ENCODE data around the gene TNRC18. TPM values are rescaled to one million over a fixed set of nuclear protein-coding genes. Genes with fewer than 3 reads are reported as not detected.

TNRC18 gene
- polyA plus RNA-seq, 4 donors: 5.4 to 89.8 (median 29.2) TPM

- H3K4me1 ChIP-seq (ENCODE audit: control insufficient read depth in 3 of 3, insufficient read depth in 2 of 3, low read depth in 1 of 3, low read length in 2 of 3): peaks cover 0 to 4% (median 0%) of the 10 kb centered on the region in 3 donors
- H3K27me3 ChIP-seq (ENCODE audit: control insufficient read depth in 3 of 3, insufficient read depth in 3 of 3, low read length in 3 of 3): peaks cover 0 to 24% (median 0%) of the 10 kb centered on the region in 3 donors
- WGBS, 3 donors: 75 to 85% (median 84%) methylated on average over 6 of the region's 6 CpGs
- H3K9me3 ChIP-seq (ENCODE audit: control insufficient read depth in 2 of 2, insufficient read depth in 1 of 2, low read depth in 1 of 2, low read length in 1 of 2): peaks cover 0 to 6% of the 10 kb centered on the region in 2 donors
- H3K36me3 ChIP-seq (ENCODE audit: control insufficient read depth in 3 of 3, insufficient read depth in 2 of 3, low read depth in 1 of 3, low read length in 3 of 3): no peaks in the 10 kb centered on the region
- DNase-seq (no peak), FAIRE-seq (no peak)
- no peak overlapping the region for H3K27ac ChIP-seq (ENCODE audit: low read depth in 1 of 3, low read length in 2 of 3)
- no peak overlapping the region for H3K4me3 ChIP-seq (ENCODE audit: low read depth in 1 of 3, low read length in 3 of 3)
Measured at GRCh38 chr7:5455175-5455574, 31.5 kb upstream of the TNRC18 start.

- Histone ChIP-seq H3K4me3 (ENCODE audit: low read depth in 1 of 3, low read length in 3 of 3) (no peak overlapping the region), H3K9me3 (ENCODE audit: control insufficient read depth in 2 of 2, insufficient read depth in 1 of 2, low read depth in 1 of 2, low read length in 1 of 2) (peaks cover 0 to 6% of the 10 kb centered on the region in 2 donors), H3K36me3 (ENCODE audit: control insufficient read depth in 3 of 3, insufficient read depth in 2 of 3, low read depth in 1 of 3, low read length in 3 of 3) (no peaks in the 10 kb centered on the region), H3K27ac (ENCODE audit: low read depth in 1 of 3, low read length in 2 of 3) (no peak overlapping the region), H3K4me1 (ENCODE audit: control insufficient read depth in 3 of 3, insufficient read depth in 2 of 3, low read depth in 1 of 3, low read length in 2 of 3) (peaks cover 0 to 4% (median 0%) of the 10 kb centered on the region in 3 donors), H3K27me3 (ENCODE audit: control insufficient read depth in 3 of 3, insufficient read depth in 3 of 3, low read length in 3 of 3) (peaks cover 0 to 24% (median 0%) of the 10 kb centered on the region in 3 donors)
- no peak for FAIRE-seq
- 88 to 92% (median 89%) methylated on average over 8 of the region's 8 CpGs for WGBS, 3 donors
- no peak for DNase-seq
Measured at GRCh38 chr7:5454485-5454884, 30.9 kb upstream of the TNRC18 start.

GRCh38 chr7:5453566-5454075 is 30.0 kb upstream of the TNRC18 start:
- H3K4me3 ChIP-seq (ENCODE audit: low read depth in 1 of 3, low read length in 3 of 3): no peak overlapping the region
- H3K9me3 ChIP-seq (ENCODE audit: control insufficient read depth in 2 of 2, insufficient read depth in 1 of 2, low read depth in 1 of 2, low read length in 1 of 2): peaks cover 0 to 6% of the 10 kb centered on the region in 2 donors
- DNase-seq (no peak), FAIRE-seq (no peak)
- H3K4me1 ChIP-seq (ENCODE audit: control insufficient read depth in 3 of 3, insufficient read depth in 2 of 3, low read depth in 1 of 3, low read length in 2 of 3): peaks cover 0 to 4% (median 0%) of the 10 kb centered on the region in 3 donors
- no peaks in the 10 kb centered on the region for H3K36me3 ChIP-seq (ENCODE audit: control insufficient read depth in 3 of 3, insufficient read depth in 2 of 3, low read depth in 1 of 3, low read length in 3 of 3)
- no peak overlapping the region for H3K27ac ChIP-seq (ENCODE audit: low read depth in 1 of 3, low read length in 2 of 3)
- 69 to 92% (median 85%) methylated on average over 5 of the region's 5 CpGs for WGBS, 3 donors
- peaks cover 0 to 24% (median 0%) of the 10 kb centered on the region in 3 donors for H3K27me3 ChIP-seq (ENCODE audit: control insufficient read depth in 3 of 3, insufficient read depth in 3 of 3, low read length in 3 of 3)

DNA sequence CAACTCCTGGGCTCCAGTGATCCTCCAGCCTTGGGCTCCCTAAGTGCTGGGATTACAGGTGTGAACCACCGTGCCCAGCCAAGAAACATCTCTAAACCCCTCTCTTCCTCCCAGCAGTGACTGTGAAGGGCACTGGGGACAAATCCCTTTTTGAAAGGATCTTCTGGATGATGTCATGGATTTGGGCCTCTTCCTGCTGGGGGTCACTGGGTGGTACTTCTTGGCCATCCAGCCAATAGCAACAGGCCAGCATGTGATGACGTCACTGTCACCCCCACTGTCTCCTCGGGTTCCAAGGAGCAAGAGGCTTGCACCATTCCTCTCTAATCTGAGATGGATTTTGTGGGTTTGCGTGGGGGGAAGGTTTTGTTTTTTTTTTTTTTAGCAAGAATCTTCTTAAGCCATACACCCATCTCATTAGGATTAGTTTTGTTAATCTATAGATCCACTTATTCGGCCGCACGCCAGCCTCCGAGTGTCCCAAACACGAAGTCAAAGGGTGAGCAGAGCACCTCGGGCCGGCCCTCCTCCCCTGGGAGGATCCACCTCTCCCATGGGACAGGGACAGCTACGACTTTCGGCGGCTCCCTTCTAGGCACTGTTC is 29.4 kb upstream of the TNRC18 start:
- 67 to 81% (median 71%) methylated on average over 14 of the region's 14 CpGs for WGBS, 3 donors
- Histone ChIP-seq H3K27ac (ENCODE audit: low read depth in 1 of 3, low read length in 2 of 3) (no peak overlapping the region), H3K27me3 (ENCODE audit: control insufficient read depth in 3 of 3, insufficient read depth in 3 of 3, low read length in 3 of 3) (peaks cover 0 to 24% (median 0%) of the 10 kb centered on the region in 3 donors), H3K36me3 (ENCODE audit: control insufficient read depth in 3 of 3, insufficient read depth in 2 of 3, low read depth in 1 of 3, low read length in 3 of 3) (no peaks in the 10 kb centered on the region), H3K4me3 (ENCODE audit: low read depth in 1 of 3, low read length in 3 of 3) (no peak overlapping the region), H3K4me1 (ENCODE audit: control insufficient read depth in 3 of 3, insufficient read depth in 2 of 3, low read depth in 1 of 3, low read length in 2 of 3) (peaks cover 0 to 4% (median 0%) of the 10 kb centered on the region in 3 donors), H3K9me3 (ENCODE audit: control insufficient read depth in 2 of 2, insufficient read depth in 1 of 2, low read depth in 1 of 2, low read length in 1 of 2) (peaks cover 0 to 6% of the 10 kb centered on the region in 2 donors)
- DNase-seq (no peak), FAIRE-seq (no peak)

GRCh38 chr7:5452470-5452899 is 28.9 kb upstream of the TNRC18 start:
- Histone ChIP-seq H3K27ac (ENCODE audit: low read depth in 1 of 3, low read length in 2 of 3) (no peak overlapping the region), H3K4me1 (ENCODE audit: control insufficient read depth in 3 of 3, insufficient read depth in 2 of 3, low read depth in 1 of 3, low read length in 2 of 3) (peaks cover 0 to 4% (median 0%) of the 10 kb centered on the region in 3 donors), H3K9me3 (ENCODE audit: control insufficient read depth in 2 of 2, insufficient read depth in 1 of 2, low read depth in 1 of 2, low read length in 1 of 2) (peaks cover 0 to 5% of the 10 kb centered on the region in 2 donors), H3K27me3 (ENCODE audit: control insufficient read depth in 3 of 3, insufficient read depth in 3 of 3, low read length in 3 of 3) (peaks cover 0 to 23% (median 0%) of the 10 kb centered on the region in 3 donors), H3K36me3 (ENCODE audit: control insufficient read depth in 3 of 3, insufficient read depth in 2 of 3, low read depth in 1 of 3, low read length in 3 of 3) (no peaks in the 10 kb centered on the region), H3K4me3 (ENCODE audit: low read depth in 1 of 3, low read length in 3 of 3) (no peak overlapping the region)
- 28 to 73% (median 56%) methylated on average over 10 to 12 of the region's 12 CpGs for WGBS, 3 donors
- DNase-seq (peak in 1 of 2 donors; percentile 10), FAIRE-seq (no peak)

DNA sequence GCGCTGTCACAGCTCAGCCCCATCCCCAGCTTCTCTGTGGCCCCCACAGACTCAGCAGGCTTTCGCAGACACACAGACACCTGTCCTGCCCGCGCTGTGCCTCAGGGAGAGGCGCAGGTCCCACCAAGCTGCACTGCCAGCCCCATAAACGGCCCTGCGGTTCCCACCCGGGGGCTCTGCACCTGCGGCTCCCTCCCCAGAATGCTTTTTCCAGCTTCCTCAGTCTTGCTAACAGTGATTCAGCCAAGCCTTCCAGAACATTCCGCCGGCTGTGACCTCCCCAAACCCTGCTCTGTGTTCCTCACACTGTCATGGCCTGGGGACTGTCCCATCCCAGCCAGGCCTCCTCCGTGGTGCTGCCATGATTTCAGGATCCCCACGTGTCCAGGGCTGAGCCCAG is 27.8 kb upstream of the TNRC18 start:
- 65 to 74% (median 73%) methylated on average over 13 of the region's 13 CpGs for WGBS, 3 donors

GRCh38 chr7:5450549-5451327 is 27.1 kb upstream of the TNRC18 start:
- Histone ChIP-seq H3K9me3 (ENCODE audit: control insufficient read depth in 2 of 2, insufficient read depth in 1 of 2, low read depth in 1 of 2, low read length in 1 of 2) (no peaks in the 10 kb centered on the region), H3K27me3 (ENCODE audit: control insufficient read depth in 3 of 3, insufficient read depth in 3 of 3, low read length in 3 of 3) (peaks cover 0 to 11% (median 0%) of the 10 kb centered on the region in 3 donors), H3K36me3 (ENCODE audit: control insufficient read depth in 3 of 3, insufficient read depth in 2 of 3, low read depth in 1 of 3, low read length in 3 of 3) (no peaks in the 10 kb centered on the region), H3K4me3 (ENCODE audit: low read depth in 1 of 3, low read length in 3 of 3) (no peak overlapping the region), H3K4me1 (ENCODE audit: control insufficient read depth in 3 of 3, insufficient read depth in 2 of 3, low read depth in 1 of 3, low read length in 2 of 3) (peaks cover 0 to 9% (median 0%) of the 10 kb centered on the region in 3 donors), H3K27ac (ENCODE audit: low read depth in 1 of 3, low read length in 2 of 3) (no peak overlapping the region)
- WGBS, 3 donors: 13 to 26% (median 24%) methylated on average over 16 to 19 of the region's 19 CpGs
- DNase-seq: peak; percentile 42 to 71
- no peak for FAIRE-seq

More for the DNA sequence above, 27.8 kb upstream of the TNRC18 start:
- H3K36me3 ChIP-seq (ENCODE audit: control insufficient read depth in 3 of 3, insufficient read depth in 2 of 3, low read depth in 1 of 3, low read length in 3 of 3): no peaks in the 10 kb centered on the region
- no peak overlapping the region for H3K4me3 ChIP-seq (ENCODE audit: low read depth in 1 of 3, low read length in 3 of 3)
- no peak overlapping the region for H3K27ac ChIP-seq (ENCODE audit: low read depth in 1 of 3, low read length in 2 of 3)
- no peaks in the 10 kb centered on the region for H3K9me3 ChIP-seq (ENCODE audit: control insufficient read depth in 2 of 2, insufficient read depth in 1 of 2, low read depth in 1 of 2, low read length in 1 of 2)
- no peak for FAIRE-seq
- no peak for DNase-seq
- peaks cover 0 to 16% (median 0%) of the 10 kb centered on the region in 3 donors for H3K27me3 ChIP-seq (ENCODE audit: control insufficient read depth in 3 of 3, insufficient read depth in 3 of 3, low read length in 3 of 3)
- H3K4me1 ChIP-seq (ENCODE audit: control insufficient read depth in 3 of 3, insufficient read depth in 2 of 3, low read depth in 1 of 3, low read length in 2 of 3): peaks cover 0 to 4% (median 0%) of the 10 kb centered on the region in 3 donors

- no peak overlapping the region for H3K4me3 ChIP-seq (ENCODE audit: low read depth in 1 of 3, low read length in 3 of 3)
- WGBS, 3 donors: 77 to 83% (median 79%) methylated on average over 15 of the region's 15 CpGs
- FAIRE-seq: no peak
- no peak for DNase-seq
- peaks cover 0 to 5% (median 0%) of the 10 kb centered on the region in 3 donors for H3K27me3 ChIP-seq (ENCODE audit: control insufficient read depth in 3 of 3, insufficient read depth in 3 of 3, low read length in 3 of 3)
- no peaks in the 10 kb centered on the region for H3K9me3 ChIP-seq (ENCODE audit: control insufficient read depth in 2 of 2, insufficient read depth in 1 of 2, low read depth in 1 of 2, low read length in 1 of 2)
- H3K36me3 ChIP-seq (ENCODE audit: control insufficient read depth in 3 of 3, insufficient read depth in 2 of 3, low read depth in 1 of 3, low read length in 3 of 3): no peaks in the 10 kb centered on the region
- peaks cover 0 to 9% (median 0%) of the 10 kb centered on the region in 3 donors for H3K4me1 ChIP-seq (ENCODE audit: control insufficient read depth in 3 of 3, insufficient read depth in 2 of 3, low read depth in 1 of 3, low read length in 2 of 3)
- H3K27ac ChIP-seq (ENCODE audit: low read depth in 1 of 3, low read length in 2 of 3): no peak overlapping the region
Measured at GRCh38 chr7:5448378-5449037, 24.9 kb upstream of the TNRC18 start.

Measured in small intestine (tissue), 7 donors.